ENCODE measurements around the gene KRT85. TPM values are rescaled to one million over a fixed set of nuclear protein-coding genes. Genes with fewer than 3 reads are reported as not detected.

The KRT85 gene
- total and polyA plus RNA-seq, 10 of the 15 experiments (the other 5 are each of a cell fraction or from before 2014, with no cell fraction given) = 0.05 to 0.18 (median 0.11) TPM; not detected in 6

GRCh38 chr12:52351196-52352059, 15.9 kb downstream of the KRT85 start:
- in situ Hi-C loops (cut with MboI) = no loop called here

More at GRCh38 chr12:52351196-52352059, 15.9 kb downstream of the KRT85 start:
- no peaks in the 10 kb centered on the region for H4K20me1 ChIP-seq (ENCODE audit: control insufficient read depth, insufficient read depth)
- H3K27ac ChIP-seq (ENCODE audit: control insufficient read depth, insufficient read depth) = no peak overlapping the region
- CTCF ChIA-PET = interaction anchor here (1.1 to 1.8 kb wide), 2 partner anchors 10 to 14 kb away, joined by 3 to 8 read pairs; no protein-coding TSS in a partner anchor
- no peaks in the 10 kb centered on the region for H3K4me1 ChIP-seq (ENCODE audit: control insufficient read depth, insufficient read depth, low read length)
- BruUV-seq (replicated peaks) = no TSS peak
- 16% methylated on average over 9 of the region's 9 CpGs for WGBS (ENCODE audit: insufficient coverage, insufficient replicate concordance, low lambda C conversion rate, missing lambda C conversion rate)
- TF ChIP-seq MEF2A (IDR thresholded peaks at IDR 0.05; ENCODE audit: insufficient read depth, low read depth, low read length) (no peak), NRF1 (conservative IDR thresholded peaks at IDR 0.05; ENCODE audit: low read depth, low read length) (no peak), WRNIP1 (IDR thresholded peaks at IDR 0.05; ENCODE audit: borderline replicate concordance, low read depth, low read length) (no peak), NR2C1 (IDR thresholded peaks at IDR 0.05) (no peak), ZZZ3 (IDR thresholded peaks at IDR 0.05; ENCODE audit: control insufficient read depth, insufficient read length, low read depth) (no peak), MYC (IDR thresholded peaks at IDR 0.05; ENCODE audit: insufficient read depth, insufficient read length, insufficient replicate concordance, low read length, severe bottlenecking) (no peak), TAF1 (IDR thresholded peaks at IDR 0.05; ENCODE audit: borderline replicate concordance, low read depth, low read length) (no peak), SMAD1 (IDR thresholded peaks at IDR 0.05; ENCODE audit: low read depth, partially characterized antibody) (no peak), BCL3 (IDR thresholded peaks at IDR 0.05; ENCODE audit: borderline replicate concordance, insufficient read depth, low read depth, low read length, poor library complexity, severe bottlenecking) (no peak), NFIC (IDR thresholded peaks at IDR 0.05; ENCODE audit: low read depth, low read length) (no peak), POLR2AphosphoS2 (IDR thresholded peaks at IDR 0.05; ENCODE audit: low read depth, low read length) (no peak), MEF2B (IDR thresholded peaks at IDR 0.05; ENCODE audit: partially characterized antibody, poor library complexity, severe bottlenecking) (no peak), NFXL1 (IDR thresholded peaks at IDR 0.05; ENCODE audit: borderline replicate concordance) (no peak)
- no peak overlapping the region for H2AFZ ChIP-seq (ENCODE audit: control insufficient read depth, low read depth, low read length)
- H3K9me3 ChIP-seq (replicated peaks; ENCODE audit: control insufficient read depth, insufficient read depth, low read length) = no peaks in the 10 kb centered on the region
- no peak overlapping the region for H3K4me3 ChIP-seq
- FAIRE-seq = no peak
- intact Hi-C loops (cut with micrococcal nuclease; ENCODE audit: unreplicated experiment) = no loop called here
- no peak for DNase-seq (ENCODE audit: low read depth, low spot score)
- POLR2A ChIA-PET = no interaction called here
- H3K9ac ChIP-seq (ENCODE audit: control insufficient read depth, insufficient read depth, low read length) = no peak overlapping the region
- RAD21 ChIA-PET (ENCODE audit: unreplicated experiment) = no interaction called here
- no peaks in the 10 kb centered on the region for H3K36me3 ChIP-seq (ENCODE audit: control insufficient read depth in 2 of 2, insufficient read depth in 2 of 2, low read length in 1 of 2)
- no peak for ATAC-seq
- no peak overlapping the region for H3K4me2 ChIP-seq (ENCODE audit: control insufficient read depth, insufficient read depth)
- SMC1A ChIA-PET (ENCODE audit: uncharacterized antibody, unreplicated experiment) = no interaction called here
- H3K79me2 ChIP-seq (ENCODE audit: control insufficient read depth, insufficient read depth, low read length) = no peaks in the 10 kb centered on the region
- H3K27me3 ChIP-seq (replicated peaks in 1 of 2; ENCODE audit: control insufficient read depth in 2 of 2, insufficient read depth in 2 of 2, low read length in 1 of 2) = peaks cover 0 to 3% of the 10 kb centered on the region in 2 experiments; a peak in 1 of 4 replicates
